GM10847 (cell line): ENCODE measurements around the gene DNAJC30.

Experiments used
- POLR2A ChIP-seq: IDR thresholded peaks from 2 replicates; pipeline ENCODE4 v1.6.1; 2011; ENCODE audit not compliant: insufficient read length; ENCODE audit errors: extremely low read depth

DNAJC30 gene

GRCh38 chr7:73700069-73700423, 16.8 kb upstream of the DNAJC30 start:
- TF ChIP-seq POLR2A: no peak

- TF ChIP-seq POLR2A: no peak
Observed at GRCh38 chr7:73699370-73700068, 16.3 kb upstream of the DNAJC30 start.

GRCh38 chr7:73698410-73698809, 15.2 kb upstream of the DNAJC30 start:
- no peak for TF ChIP-seq POLR2A

GRCh38 chr7:73696372-73696771, 13.1 kb upstream of the DNAJC30 start:
- TF ChIP-seq POLR2A: no peak

- no peak for TF ChIP-seq POLR2A
Observed at GRCh38 chr7:73690646-73691045, 7.4 kb upstream of the DNAJC30 start.

GRCh38 chr7:73688288-73688687, 5.0 kb upstream of the DNAJC30 start:
- TF ChIP-seq POLR2A: no peak

GRCh38 chr7:73685311-73685710, 2.1 kb upstream of the DNAJC30 start:
- TF ChIP-seq POLR2A: no peak

- TF ChIP-seq POLR2A: no peak
Observed at GRCh38 chr7:73683788-73684693, 788 bp upstream of the DNAJC30 start.

GRCh38 chr7:73682745-73683055, 553 bp downstream of the DNAJC30 start:
- no peak for TF ChIP-seq POLR2A

- TF ChIP-seq POLR2A: no peak
Observed at GRCh38 chr7:73681031-73681430, 2.2 kb downstream of the DNAJC30 start.

- TF ChIP-seq POLR2A: no peak
Observed at GRCh38 chr7:73680501-73680900, 2.8 kb downstream of the DNAJC30 start.

- TF ChIP-seq POLR2A: no peak
Observed at GRCh38 chr7:73679709-73680108, 3.5 kb downstream of the DNAJC30 start.

- no peak for TF ChIP-seq POLR2A
Observed at GRCh38 chr7:73678862-73679261, 4.4 kb downstream of the DNAJC30 start.

GRCh38 chr7:73674468-73675124, 8.7 kb downstream of the DNAJC30 start:
- TF ChIP-seq POLR2A: no peak

- no peak for TF ChIP-seq POLR2A
Observed at GRCh38 chr7:73671857-73672445, 11.3 kb downstream of the DNAJC30 start.

GRCh38 chr7:73671322-73671661, 12.0 kb downstream of the DNAJC30 start:
- TF ChIP-seq POLR2A: no peak
